ENCODE results near the gene CDH23. TPM values are rescaled to one million over a fixed set of nuclear protein-coding genes. Genes with fewer than 3 reads are reported as not detected.

CDH23 gene
- polyA plus RNA-seq, 2 of the 4 experiments (the other 2 are of a cell fraction) = 1.1 to 2.3 TPM

GRCh38 chr10:71489077-71489476 is 92.4 kb downstream of the CDH23 start:
- Histone ChIP-seq H3K27ac (no peak overlapping the region), H3K4me1 (no peaks in the 10 kb centered on the region), H3K4me3 (no peak overlapping the region), H3K4me2 (no peak overlapping the region), H3K9me3 (peaks cover 15% of the 10 kb centered on the region; the same call in 2 of the 3 replicates)
- TF ChIP-seq BCL3 (IDR thresholded peaks at IDR 0.05) = no peak
- TF ChIP-seq HEYL (CRISPR knock-in tag; IDR thresholded peaks at IDR 0.05) = no peak
- TF ChIP-seq BHLHE40 (IDR thresholded peaks at IDR 0.05; ENCODE audit: low read depth, low read length) = no peak
- no peak for TF ChIP-seq RNF2 (IDR thresholded peaks at IDR 0.05; ENCODE audit: borderline replicate concordance, low read depth)
- no peak for TF ChIP-seq JUNB (IDR thresholded peaks at IDR 0.05)
- no peak for TF ChIP-seq USF2 (IDR thresholded peaks at IDR 0.05)
- TF ChIP-seq HOXA7 (CRISPR knock-in tag; IDR thresholded peaks at IDR 0.05) = no peak
- no peak for TF ChIP-seq CEBPB (IDR thresholded peaks at IDR 0.05)
- no peak for TF ChIP-seq RAD21 (conservative IDR thresholded peaks at IDR 0.05 in 1 of 2, IDR thresholded peaks at IDR 0.05 in 1 of 2)
- no peak for TF ChIP-seq EHF (CRISPR knock-in tag; IDR thresholded peaks at IDR 0.05)
- no peak for TF ChIP-seq E2F6 (IDR thresholded peaks at IDR 0.05; ENCODE audit: borderline replicate concordance, low read depth)
- TF ChIP-seq HDAC2 (IDR thresholded peaks at IDR 0.05) = no peak
- no peak for TF ChIP-seq RCOR1 (IDR thresholded peaks at IDR 0.05; ENCODE audit: low read depth, low read length)
- ChIA-PET CTCF (no interaction called here), POLR2A (no interaction called here)
- WGBS (ENCODE audit: missing lambda C conversion rate) = 54% methylated on average over 2 of the region's 2 CpGs
- no peak for ATAC-seq
- no peak for DNase-seq (ENCODE audit: low read depth in 1 of 2, low spot score in 1 of 2)
- no peak for FAIRE-seq

GRCh38 chr10:71492872-71493271 is 96.2 kb downstream of the CDH23 start:
- Histone ChIP-seq H3K4me3 (no peak overlapping the region), H3K4me2 (no peak overlapping the region), H3K4me1 (no peaks in the 10 kb centered on the region), H3K27ac (no peak overlapping the region), H3K9me3 (peaks cover 15% of the 10 kb centered on the region; the same call in 2 of the 3 replicates)
- no peak for FAIRE-seq
- CTCF ChIA-PET = interaction anchor here (1.0 to 1.9 kb wide), 2 partner anchors 97 to 173 kb away, joined by 4 to 6 read pairs; partner anchors contain the start of gene SLC29A3
- POLR2A ChIA-PET = no interaction called here
- no peak; a peak in 1 of 6 replicates for ATAC-seq
- DNase-seq (ENCODE audit: low read depth in 1 of 2, low spot score in 1 of 2) = no peak
- 65% methylated on average over 6 of the region's 6 CpGs for WGBS (ENCODE audit: missing lambda C conversion rate)
- TF ChIP-seq HMGXB4 (CRISPR knock-in tag; IDR thresholded peaks at IDR 0.05; ENCODE audit: borderline replicate concordance) = no peak
- no peak for TF ChIP-seq FOSB (CRISPR knock-in tag; IDR thresholded peaks at IDR 0.05)
- TF ChIP-seq USF2 (IDR thresholded peaks at IDR 0.05) = no peak
- TF ChIP-seq HOXB5 (CRISPR knock-in tag; IDR thresholded peaks at IDR 0.05) = no peak

GRCh38 chr10:71493741-71494140 is 97.0 kb downstream of the CDH23 start:
- no peak overlapping the region for H3K27ac ChIP-seq
- H3K4me1 ChIP-seq = no peaks in the 10 kb centered on the region
- ATAC-seq = no peak
- 65% methylated on average over 6 of the region's 6 CpGs for WGBS (ENCODE audit: missing lambda C conversion rate)
- CTCF ChIA-PET = interaction anchor here (1.0 to 1.9 kb wide), 3 partner anchors 76 to 174 kb away, joined by 4 to 6 read pairs (median 4); partner anchors contain the start of gene SLC29A3
- peaks cover 10% of the 10 kb centered on the region; the same call in 2 of the 3 replicates for H3K9me3 ChIP-seq
- H3K4me2 ChIP-seq = no peak overlapping the region
- DNase-seq (ENCODE audit: low read depth in 1 of 2, low spot score in 1 of 2) = no peak
- no peak overlapping the region for H3K4me3 ChIP-seq
- TF ChIP-seq FOSL2 (IDR thresholded peaks at IDR 0.05) (no peak), FOSL2 (CRISPR knock-in tag; IDR thresholded peaks at IDR 0.05) (peak; percentile 71), RCOR1 (IDR thresholded peaks at IDR 0.05; ENCODE audit: low read depth, low read length) (no peak), HOXB5 (CRISPR knock-in tag; IDR thresholded peaks at IDR 0.05) (no peak), POLR2A (IDR thresholded peaks at IDR 0.05; ENCODE audit: low read length) (no peak)
- POLR2A ChIA-PET = no interaction called here
- no peak for FAIRE-seq

Measured in A549 (cell line).